OCI-LY7 (cell line): ENCODE measurements around the gene ASXL1.
"Not testable (repeated sequence)": the region's sequence is repeated elsewhere in the genome, so short reads cannot be mapped to it uniquely, and the experiment has no call there.

ENCODE experiments used
- EZH2phosphoT487 ChIP-seq: fragments of 200-600 bp; sonication (generic); IDR thresholded peaks from 2 replicates; pipeline ENCODE4 v1.6.1; 2018; ENCODE audit warnings: low read depth, borderline replicate concordance, mild to moderate bottlenecking, mixed run types, antibody characterized with exemption, low read length, moderate library complexity, mixed read lengths
- TF ChIP-seq, protein P1 (sequence below): fragments of 200-600 bp; sonication (generic); conservative IDR thresholded peaks from 2 replicates; pipeline ENCODE4 v1.5.1; 2014; ENCODE audit warnings: mild to moderate bottlenecking, antibody characterized with exemption, low read length, moderate library complexity, mixed read lengths

GRCh38 chr20:32323761-32324160 is 34.4 kb upstream of the ASXL1 start:
- TF ChIP-seq, protein P1, sequence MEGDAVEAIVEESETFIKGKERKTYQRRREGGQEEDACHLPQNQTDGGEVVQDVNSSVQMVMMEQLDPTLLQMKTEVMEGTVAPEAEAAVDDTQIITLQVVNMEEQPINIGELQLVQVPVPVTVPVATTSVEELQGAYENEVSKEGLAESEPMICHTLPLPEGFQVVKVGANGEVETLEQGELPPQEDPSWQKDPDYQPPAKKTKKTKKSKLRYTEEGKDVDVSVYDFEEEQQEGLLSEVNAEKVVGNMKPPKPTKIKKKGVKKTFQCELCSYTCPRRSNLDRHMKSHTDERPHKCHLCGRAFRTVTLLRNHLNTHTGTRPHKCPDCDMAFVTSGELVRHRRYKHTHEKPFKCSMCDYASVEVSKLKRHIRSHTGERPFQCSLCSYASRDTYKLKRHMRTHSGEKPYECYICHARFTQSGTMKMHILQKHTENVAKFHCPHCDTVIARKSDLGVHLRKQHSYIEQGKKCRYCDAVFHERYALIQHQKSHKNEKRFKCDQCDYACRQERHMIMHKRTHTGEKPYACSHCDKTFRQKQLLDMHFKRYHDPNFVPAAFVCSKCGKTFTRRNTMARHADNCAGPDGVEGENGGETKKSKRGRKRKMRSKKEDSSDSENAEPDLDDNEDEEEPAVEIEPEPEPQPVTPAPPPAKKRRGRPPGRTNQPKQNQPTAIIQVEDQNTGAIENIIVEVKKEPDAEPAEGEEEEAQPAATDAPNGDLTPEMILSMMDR = not testable (repeated sequence)
- not testable (repeated sequence) for TF ChIP-seq EZH2phosphoT487
